PFSK-1 (cell line): ENCODE data around the gene BRINP3.

Experiments used
- FOXP2 ChIP-seq: optimal IDR thresholded peaks from 2 replicates; pipeline ENCODE3; 2011; ENCODE audit warnings: borderline replicate concordance, control low read depth, inconsistent platforms; ENCODE audit not compliant: insufficient read depth; ENCODE audit errors: extremely low read length, extremely low read depth
- POLR2AphosphoS5 ChIP-seq: IDR thresholded peaks from 2 replicates; pipeline ENCODE4 v1.6.1; 2012; ENCODE audit warnings: low read depth, mild to moderate bottlenecking, control low read depth, low read length, moderate library complexity
- TF ChIP-seq, protein P1 (sequence below), 2 experiments: IDR thresholded peaks; 2 replicates each; pipeline versions ENCODE4 v1.6.1 to v1.8.0; 2011 to 2012; ENCODE audit warnings: low read depth in 2 of 2, low read length in 2 of 2, control low read depth in 1 of 2, inconsistent platforms in 1 of 2, mild to moderate bottlenecking in 1 of 2, moderate library complexity in 1 of 2; ENCODE audit not compliant: insufficient read depth in 1 of 2

DNA sequence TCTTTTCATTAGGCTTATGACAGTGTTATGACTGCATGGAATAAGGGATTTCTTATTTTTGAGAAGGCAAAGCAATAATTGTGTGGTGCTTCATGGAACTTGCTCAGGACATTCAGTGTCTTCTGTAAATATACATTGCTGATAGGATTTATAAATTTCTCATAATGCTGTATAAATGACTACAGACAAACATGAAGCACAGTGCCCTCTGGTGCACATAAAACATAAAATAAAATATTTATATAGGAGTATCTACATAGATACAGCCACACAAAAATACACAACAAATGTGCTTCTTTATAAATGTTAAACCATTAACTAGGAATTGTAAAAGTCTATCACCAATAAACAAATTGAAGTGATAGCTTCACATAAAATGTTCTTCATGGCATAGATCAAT is 24.1 kb downstream of the BRINP3 start:
- TF ChIP-seq, protein P1, sequence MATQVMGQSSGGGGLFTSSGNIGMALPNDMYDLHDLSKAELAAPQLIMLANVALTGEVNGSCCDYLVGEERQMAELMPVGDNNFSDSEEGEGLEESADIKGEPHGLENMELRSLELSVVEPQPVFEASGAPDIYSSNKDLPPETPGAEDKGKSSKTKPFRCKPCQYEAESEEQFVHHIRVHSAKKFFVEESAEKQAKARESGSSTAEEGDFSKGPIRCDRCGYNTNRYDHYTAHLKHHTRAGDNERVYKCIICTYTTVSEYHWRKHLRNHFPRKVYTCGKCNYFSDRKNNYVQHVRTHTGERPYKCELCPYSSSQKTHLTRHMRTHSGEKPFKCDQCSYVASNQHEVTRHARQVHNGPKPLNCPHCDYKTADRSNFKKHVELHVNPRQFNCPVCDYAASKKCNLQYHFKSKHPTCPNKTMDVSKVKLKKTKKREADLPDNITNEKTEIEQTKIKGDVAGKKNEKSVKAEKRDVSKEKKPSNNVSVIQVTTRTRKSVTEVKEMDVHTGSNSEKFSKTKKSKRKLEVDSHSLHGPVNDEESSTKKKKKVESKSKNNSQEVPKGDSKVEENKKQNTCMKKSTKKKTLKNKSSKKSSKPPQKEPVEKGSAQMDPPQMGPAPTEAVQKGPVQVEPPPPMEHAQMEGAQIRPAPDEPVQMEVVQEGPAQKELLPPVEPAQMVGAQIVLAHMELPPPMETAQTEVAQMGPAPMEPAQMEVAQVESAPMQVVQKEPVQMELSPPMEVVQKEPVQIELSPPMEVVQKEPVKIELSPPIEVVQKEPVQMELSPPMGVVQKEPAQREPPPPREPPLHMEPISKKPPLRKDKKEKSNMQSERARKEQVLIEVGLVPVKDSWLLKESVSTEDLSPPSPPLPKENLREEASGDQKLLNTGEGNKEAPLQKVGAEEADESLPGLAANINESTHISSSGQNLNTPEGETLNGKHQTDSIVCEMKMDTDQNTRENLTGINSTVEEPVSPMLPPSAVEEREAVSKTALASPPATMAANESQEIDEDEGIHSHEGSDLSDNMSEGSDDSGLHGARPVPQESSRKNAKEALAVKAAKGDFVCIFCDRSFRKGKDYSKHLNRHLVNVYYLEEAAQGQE (IDR thresholded peaks at IDR 0.05; ENCODE audit: insufficient read depth in 1 of 2, low read depth in 2 of 2, low read length in 2 of 2) = no peak
- TF ChIP-seq POLR2AphosphoS5 (no peak), FOXP2 (no peak)
